H1 (cell line): ENCODE measurements around the gene RALGDS. TPM values are rescaled to one million over a fixed set of nuclear protein-coding genes. Genes with fewer than 3 reads are reported as not detected.

Source experiments
- BCL11A ChIP-seq, 2 experiments: IDR thresholded peaks; one replicate each; pipeline ENCODE4 v1.6.1; 2011; ENCODE audit warnings: low read depth in 2 of 2, low read length in 2 of 2, mild to moderate bottlenecking in 2 of 2
- CTCF ChIP-seq, 3 experiments: IDR thresholded peaks; 1 replicate in 2 of 3; 2 replicates in 1 of 3; pipeline versions ENCODE4 v1.5.1 to v1.6.1; 2011; ENCODE audit warnings: low read length in 3 of 3, mild to moderate bottlenecking in 3 of 3, inconsistent platforms in 2 of 3, low read depth in 1 of 3, moderate library complexity in 1 of 3; ENCODE audit not compliant: insufficient read depth in 1 of 3; ENCODE audit errors: control extremely low read depth in 1 of 3
- POLR2A ChIP-seq, 2 experiments: IDR thresholded peaks; 1 replicate in 1 of 2; 2 replicates in 1 of 2; pipeline ENCODE4 v1.6.1; 2011; ENCODE audit warnings: low read depth in 2 of 2, low read length in 2 of 2, mild to moderate bottlenecking in 2 of 2; ENCODE audit errors: control extremely low read depth in 1 of 2
- RAD21 ChIP-seq, 2 experiments: IDR thresholded peaks in 1 of 2; conservative IDR thresholded peaks in 1 of 2; 2 replicates each; pipeline ENCODE4 v1.6.1; 2011; ENCODE audit warnings: low read depth in 2 of 2, low read length in 2 of 2, improper control_type of control experiment in 1 of 2, inconsistent platforms in 1 of 2, mild to moderate bottlenecking in 1 of 2, moderate library complexity in 1 of 2
- YY1 ChIP-seq: IDR thresholded peaks from 2 replicates; pipeline ENCODE4 v1.6.1; 2011; ENCODE audit warnings: low read depth, mild to moderate bottlenecking, low read length
- polyA plus RNA-seq, 7 experiments: library from polyadenylated mRNA; depleted of rRNA in 3 of 7; stranded (reverse) in 5 of 7; unstranded in 2 of 7; fragments of >200 nt in 5 of 7; fragments of 200-250 nt in 2 of 7; gene quantifications; 1 replicate in 5 of 7; 2 replicates in 1 of 7; 4 replicates in 1 of 7; pipeline versions ENCODE4 v1.2.1 to v1.2.3, GENCODE V29; 2011 to 2013; ENCODE audit warnings: missing spikeins in 2 of 7, mixed read lengths in 2 of 7
- total RNA-seq: library from RNA; stranded (reverse); fragmentation: NEBNext Ultra II Directional; extraction: Animal tissue kit (Norgen Biotek cat#: 25700); gene quantifications from 2 replicates; pipeline ENCODE4 v1.2.1, GENCODE V29; 2021

Gene RALGDS
- total and polyA plus RNA-seq, 2 of the 8 experiments (the other 6 are each of a cell fraction or from before 2014, with no cell fraction given): 14.5 to 25.5 TPM

DNA sequence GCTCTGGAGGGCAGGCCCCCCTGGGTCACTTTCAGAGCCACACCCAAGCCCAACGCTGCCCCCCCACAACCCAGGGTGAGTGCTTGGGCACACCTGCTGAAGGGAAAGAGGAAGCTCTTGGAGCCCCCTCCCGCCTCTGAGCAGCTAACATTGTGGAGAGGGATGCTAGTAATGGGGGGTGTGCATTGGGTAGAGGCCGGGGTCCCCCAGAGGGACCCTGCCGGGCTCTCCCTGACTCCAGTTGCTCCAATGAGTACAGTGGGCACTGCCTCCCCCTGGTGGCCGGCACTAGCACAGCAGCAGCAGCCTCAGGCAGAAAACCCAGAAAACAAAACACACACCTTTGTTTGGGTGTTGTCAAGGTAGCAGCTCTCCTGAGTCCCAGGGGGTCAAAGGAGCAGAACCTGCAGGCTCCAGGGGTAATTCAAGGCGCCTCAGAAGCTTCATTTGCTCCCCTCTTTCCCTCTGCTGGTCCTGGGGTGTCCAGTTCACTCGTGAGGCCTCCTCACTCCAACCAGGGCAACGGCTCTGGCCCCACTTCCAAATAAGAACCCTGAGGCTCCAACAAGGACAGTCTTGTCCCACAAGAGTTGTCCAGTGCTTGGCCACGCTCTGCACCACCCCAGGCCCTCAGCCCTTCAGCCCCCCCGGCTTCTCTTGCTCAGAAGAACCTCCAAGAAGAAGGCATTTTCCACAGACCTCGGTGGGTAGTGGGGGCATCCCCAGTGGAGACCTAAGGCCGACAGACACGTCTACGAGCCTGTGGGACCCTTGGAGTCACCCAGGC lies 26.6 kb upstream of the RALGDS start (continued):
- peak in 2 of 3 experiments; percentile 93 to 96; a peak in 3 of 4 replicates for TF ChIP-seq CTCF (IDR thresholded peaks at IDR 0.05; ENCODE audit: control extremely low read depth in 1 of 3, insufficient read depth in 1 of 3, low read depth in 1 of 3, low read length in 3 of 3)
- TF ChIP-seq POLR2A (IDR thresholded peaks at IDR 0.05; ENCODE audit: control extremely low read depth in 1 of 2, low read depth in 2 of 2, low read length in 2 of 2): peak in 1 of 2 experiments; percentile 43; a peak in 2 of 3 replicates
- peak; percentile 77 to 82 for TF ChIP-seq RAD21 (IDR thresholded peaks at IDR 0.05 in 1 of 2, conservative IDR thresholded peaks at IDR 0.05 in 1 of 2; ENCODE audit: low read depth in 2 of 2, low read length in 2 of 2)
- TF ChIP-seq BCL11A (IDR thresholded peaks at IDR 0.05; ENCODE audit: low read depth in 2 of 2, low read length in 2 of 2): no peak
- TF ChIP-seq YY1: 0 out of 2 replicates have a peak, but pooled peaks have one; percentile 39
